Right lobe of liver (tissue), 4 donors: ENCODE data around the gene SYNE3.

Source experiments
- POLR2A ChIP-seq: fragments of 450-650 bp; IDR thresholded peaks from one replicate; pipeline ENCODE4 v1.6.1; 2017; ENCODE audit warnings: antibody characterized with exemption, mild to moderate bottlenecking
- TF ChIP-seq, protein P1 (sequence below), 4 donors: fragments of 200-600 bp in 3 of 4; fragments of 450-650 bp in 1 of 4; IDR thresholded peaks; one replicate each; pipeline versions ENCODE4 v1.5.1 to v1.8.0; 2016 to 2022; ENCODE audit warnings: antibody characterized with exemption in 4 of 4, mild to moderate bottlenecking in 2 of 4
- donor health status: DM: no; HTN: no; CAD: no.
- donor health status: DM: no; HTN: no; CAD: no.
- donor health status: DM: no; HTN: yes; CAD: no.

DNA sequence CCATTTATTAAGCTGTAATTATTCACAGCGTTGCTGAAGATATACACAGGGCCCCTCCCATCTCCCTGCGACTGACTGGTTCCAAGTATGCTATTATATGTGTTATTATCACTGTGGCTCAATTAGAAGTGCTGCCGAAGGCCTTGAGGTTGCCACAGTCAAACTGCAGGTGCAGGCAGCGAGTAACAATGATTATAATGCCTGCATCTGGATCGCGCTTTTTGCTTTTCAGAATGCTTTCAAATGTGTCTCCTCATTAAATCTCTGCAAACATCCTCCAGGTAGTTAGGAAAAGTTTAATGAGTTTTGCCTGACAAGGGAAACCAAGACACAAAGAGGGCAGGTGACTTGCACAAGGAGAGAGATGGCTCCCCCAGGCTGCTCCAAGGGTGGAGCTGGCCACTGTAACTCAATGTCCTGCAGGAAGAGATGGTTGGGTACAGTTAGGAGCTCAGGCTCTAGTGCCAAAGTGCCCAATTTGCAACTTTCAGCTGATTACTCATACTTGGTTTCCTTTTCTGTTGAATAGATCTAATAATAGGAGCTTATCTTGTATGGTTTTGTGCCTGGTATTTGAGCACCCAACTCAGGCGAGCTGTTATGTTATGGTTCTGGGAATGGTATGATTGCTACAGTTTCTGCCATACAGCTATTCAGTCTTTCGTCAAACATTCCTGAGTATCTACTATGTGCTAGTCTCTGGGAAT is 1.7 kb upstream of the SYNE3 start:
- TF ChIP-seq POLR2A, result no peak
- TF ChIP-seq, protein P1, sequence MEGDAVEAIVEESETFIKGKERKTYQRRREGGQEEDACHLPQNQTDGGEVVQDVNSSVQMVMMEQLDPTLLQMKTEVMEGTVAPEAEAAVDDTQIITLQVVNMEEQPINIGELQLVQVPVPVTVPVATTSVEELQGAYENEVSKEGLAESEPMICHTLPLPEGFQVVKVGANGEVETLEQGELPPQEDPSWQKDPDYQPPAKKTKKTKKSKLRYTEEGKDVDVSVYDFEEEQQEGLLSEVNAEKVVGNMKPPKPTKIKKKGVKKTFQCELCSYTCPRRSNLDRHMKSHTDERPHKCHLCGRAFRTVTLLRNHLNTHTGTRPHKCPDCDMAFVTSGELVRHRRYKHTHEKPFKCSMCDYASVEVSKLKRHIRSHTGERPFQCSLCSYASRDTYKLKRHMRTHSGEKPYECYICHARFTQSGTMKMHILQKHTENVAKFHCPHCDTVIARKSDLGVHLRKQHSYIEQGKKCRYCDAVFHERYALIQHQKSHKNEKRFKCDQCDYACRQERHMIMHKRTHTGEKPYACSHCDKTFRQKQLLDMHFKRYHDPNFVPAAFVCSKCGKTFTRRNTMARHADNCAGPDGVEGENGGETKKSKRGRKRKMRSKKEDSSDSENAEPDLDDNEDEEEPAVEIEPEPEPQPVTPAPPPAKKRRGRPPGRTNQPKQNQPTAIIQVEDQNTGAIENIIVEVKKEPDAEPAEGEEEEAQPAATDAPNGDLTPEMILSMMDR (IDR thresholded peaks at IDR 0.05), result no peak
